ENCODE results near the gene HOXD4. TPM values are rescaled to one million over a fixed set of nuclear protein-coding genes. Genes with fewer than 3 reads are reported as not detected.

The HOXD4 gene
- total RNA-seq, 1 experiment from 2014 or later = 0.61 TPM

GRCh38 chr2:176182671-176183070 is 31.3 kb downstream of the HOXD4 start:
- Histone ChIP-seq H3K4me2 (ENCODE audit: low read length) (no peak overlapping the region), H3K27me3 (ENCODE audit: insufficient read depth, low read length) (no peaks in the 10 kb centered on the region), H4K20me1 (ENCODE audit: insufficient read depth) (no peaks in the 10 kb centered on the region), H3K9me2 (ENCODE audit: insufficient read depth) (no peaks in the 10 kb centered on the region), H3K79me2 (ENCODE audit: insufficient read depth, low read length) (no peaks in the 10 kb centered on the region), H3K27ac (ENCODE audit: low read depth, low read length) (no peak overlapping the region), H2AFZ (ENCODE audit: low read depth, low read length, poor library complexity, severe bottlenecking) (no peak overlapping the region), H3K4me3 (replicated peaks in 1 of 2; ENCODE audit: low read depth in 1 of 2, low read length in 2 of 2) (no peak overlapping the region), H3K4me1 (ENCODE audit: control insufficient read depth in 1 of 2, insufficient read depth in 2 of 2, low read length in 2 of 2) (no peaks in the 10 kb centered on the region), H3K9me3 (ENCODE audit: control insufficient read depth in 1 of 2, insufficient read depth in 1 of 2, low read depth in 1 of 2, low read length in 2 of 2) (no peaks in the 10 kb centered on the region), H3K36me3 (ENCODE audit: control insufficient read depth in 1 of 2, insufficient read depth in 2 of 2, low read length in 2 of 2) (no peaks in the 10 kb centered on the region), H3K9ac (ENCODE audit: low read length) (no peak overlapping the region)
- ATAC-seq (no peak), DNase-seq (ENCODE audit: low read depth, low spot score) (no peak)
- CTCF ChIA-PET = no interaction called here
- intact Hi-C loops (cut with micrococcal nuclease) = no loop called here
- POLR2A ChIA-PET = no interaction called here
- TF ChIP-seq POLR2AphosphoS5 (IDR thresholded peaks at IDR 0.05; ENCODE audit: low read depth, low read length) (no peak), ZNF274 (IDR thresholded peaks at IDR 0.05; ENCODE audit: low read depth, low read length) (no peak), SP1 (IDR thresholded peaks at IDR 0.05; ENCODE audit: low read depth) (no peak), ZBTB33 (IDR thresholded peaks at IDR 0.05; ENCODE audit: extremely low read depth, insufficient replicate concordance, low read length) (no peak), JUND (IDR thresholded peaks at IDR 0.05) (no peak), ZFX (IDR thresholded peaks at IDR 0.05) (no peak), EZH2 (IDR thresholded peaks at IDR 0.05) (no peak), ELF1 (IDR thresholded peaks at IDR 0.05; ENCODE audit: borderline replicate concordance, low read depth) (no peak), CEBPB (IDR thresholded peaks at IDR 0.05; ENCODE audit: low read depth) (no peak), POLR2A (IDR thresholded peaks at IDR 0.05; ENCODE audit: borderline replicate concordance, extremely low read depth, insufficient read depth, insufficient read length) (no peak), CTCF (IDR thresholded peaks at IDR 0.05 in 2 of 3, conservative IDR thresholded peaks at IDR 0.05 in 1 of 3; ENCODE audit: borderline replicate concordance in 1 of 3, insufficient read depth in 1 of 3, low read depth in 2 of 3, low read length in 2 of 3) (no peak)
- BruUV-seq (replicated peaks) = no TSS peak
- RAD21 ChIA-PET (ENCODE audit: low non-redundant PET in 1 of 2, low total read pairs in 2 of 2, uncharacterized antibody in 2 of 2, unreplicated experiment in 2 of 2) = no interaction called here
